Liver (tissue), 9 donors: ENCODE results near the gene RASSF6. TPM values are rescaled to one million over a fixed set of nuclear protein-coding genes. Genes with fewer than 3 reads are reported as not detected.

Experiments
- DNase-seq: peaks from one replicate; pipeline ENCODE4 v3.0.0-alpha.2; 2017; ENCODE audit warnings: low spot score
- H3K27ac ChIP-seq, 2 donors: one replicate each; pipeline ENCODE4 v1.7.0; 2013; ENCODE audit warnings: inconsistent platforms in 2 of 2, low read length in 2 of 2, control low read depth in 1 of 2, low read depth in 1 of 2, mild to moderate bottlenecking in 1 of 2
- H3K27me3 ChIP-seq, 4 donors: one replicate each; pipeline versions ENCODE4 v1.6.1 to v1.7.0; 2013; ENCODE audit warnings: low read length in 3 of 4, inconsistent platforms in 1 of 4, mild to moderate bottlenecking in 1 of 4, moderate library complexity in 1 of 4; ENCODE audit not compliant: control insufficient read depth in 4 of 4, insufficient read depth in 4 of 4
- H3K36me3 ChIP-seq, 4 donors: one replicate each; pipeline versions ENCODE4 v1.6.1 to v1.7.0; 2013; ENCODE audit warnings: low read length in 3 of 4, mild to moderate bottlenecking in 3 of 4, low read depth in 1 of 4, moderate library complexity in 1 of 4; ENCODE audit not compliant: control insufficient read depth in 4 of 4, insufficient read depth in 3 of 4
- H3K4me1 ChIP-seq, 4 donors: one replicate each; pipeline versions ENCODE4 v1.6.1 to v1.7.0; 2013; ENCODE audit warnings: low read length in 3 of 4, mild to moderate bottlenecking in 3 of 4, moderate library complexity in 1 of 4; ENCODE audit not compliant: control insufficient read depth in 4 of 4, insufficient read depth in 4 of 4
- H3K4me3 ChIP-seq, 3 donors: one replicate each; pipeline versions ENCODE4 v1.6.1 to v1.7.0; 2013; ENCODE audit warnings: low read length in 3 of 3, control low read depth in 1 of 3, low read depth in 1 of 3, mild to moderate bottlenecking in 1 of 3
- H3K9ac ChIP-seq, 2 donors: one replicate each; pipeline ENCODE4 v1.7.0; 2013; ENCODE audit warnings: low read length in 2 of 2, mild to moderate bottlenecking in 2 of 2, moderate library complexity in 2 of 2, control low read depth in 1 of 2, low read depth in 1 of 2
- H3K9me3 ChIP-seq, 4 donors: one replicate each; pipeline versions ENCODE4 v1.6.1 to v1.7.0; 2013; ENCODE audit warnings: low read length in 3 of 4; ENCODE audit not compliant: control insufficient read depth in 4 of 4
- EGR1 ChIP-seq, 2 donors: IDR thresholded peaks; 2 replicates each; pipeline ENCODE4 v1.6.1; 2016 to 2018; ENCODE audit warnings: antibody characterized with exemption in 2 of 2, low read depth in 2 of 2
- FOXA1 ChIP-seq: IDR thresholded peaks from 2 replicates; pipeline ENCODE4 v1.6.1; 2016; ENCODE audit warnings: antibody characterized with exemption
- FOXA2 ChIP-seq: IDR thresholded peaks from 2 replicates; pipeline ENCODE4 v1.6.1; 2016; ENCODE audit warnings: antibody characterized with exemption
- GABPA ChIP-seq, 2 donors: IDR thresholded peaks in 1 of 2; conservative IDR thresholded peaks in 1 of 2; 2 replicates each; pipeline ENCODE4 v1.6.1; 2016; ENCODE audit warnings: antibody characterized with exemption in 2 of 2, mild to moderate bottlenecking in 1 of 2, moderate library complexity in 1 of 2
- HNF4A ChIP-seq, 2 donors: conservative IDR thresholded peaks; 2 replicates each; pipeline ENCODE4 v1.6.1; 2016; ENCODE audit warnings: antibody characterized with exemption in 2 of 2, mild to moderate bottlenecking in 2 of 2
- HNF4G ChIP-seq: IDR thresholded peaks from 2 replicates; pipeline ENCODE4 v1.6.1; 2016; ENCODE audit warnings: antibody characterized with exemption
- JUND ChIP-seq, 2 donors: IDR thresholded peaks; 2 replicates each; pipeline ENCODE4 v1.6.1; 2016; ENCODE audit warnings: antibody characterized with exemption in 2 of 2
- NR2F2 ChIP-seq: IDR thresholded peaks from 2 replicates; pipeline ENCODE4 v1.6.1; 2016; ENCODE audit warnings: antibody characterized with exemption
- RAD21 ChIP-seq, 2 donors: IDR thresholded peaks; 2 replicates each; pipeline ENCODE4 v1.6.1; 2016; ENCODE audit warnings: antibody characterized with exemption in 2 of 2, mild to moderate bottlenecking in 2 of 2
- RXRA ChIP-seq, 2 donors: IDR thresholded peaks; 2 replicates each; pipeline ENCODE4 v1.6.1; 2017 to 2018; ENCODE audit warnings: antibody characterized with exemption in 2 of 2, mild to moderate bottlenecking in 1 of 2
- SP1 ChIP-seq: IDR thresholded peaks from 2 replicates; pipeline ENCODE4 v1.6.1; 2018; ENCODE audit warnings: antibody characterized with exemption, mild to moderate bottlenecking
- TAF1 ChIP-seq: conservative IDR thresholded peaks from 2 replicates; pipeline ENCODE4 v1.6.1; 2016; ENCODE audit warnings: antibody characterized with exemption, mild to moderate bottlenecking
- YY1 ChIP-seq: IDR thresholded peaks from 2 replicates; pipeline ENCODE4 v1.6.1; 2016; ENCODE audit warnings: antibody characterized with exemption, mild to moderate bottlenecking
- ZBTB33 ChIP-seq: IDR thresholded peaks from 2 replicates; pipeline ENCODE4 v1.6.1; 2016; ENCODE audit warnings: antibody characterized with exemption
- WGBS: extraction: QIAGEN DNeasy Blood & Tissue Kit; methylation state at CpG from one replicate; pipeline ENCODE4 v1.1.7; 2013; 5-methylcytosine and 5-hydroxymethylcytosine counted together
- polyA plus RNA-seq, 2 donors: library from polyadenylated mRNA; stranded (reverse) in 1 of 2; unstranded in 1 of 2; fragments of 200-250 nt in 1 of 2; fragments of >200 nt in 1 of 2; fragmentation: Nextera tagmentation in 1 of 2; extraction: Ambion mirVana in 1 of 2; gene quantifications; one replicate each; pipeline versions ENCODE4 v1.2.1 to v1.2.3, GENCODE V29; 2013 to 2015
- total RNA-seq, 2 donors: library from RNA; depleted of rRNA; stranded (reverse); fragments of >200 nt; gene quantifications; one replicate each; pipeline ENCODE4 v1.2.3, GENCODE V29; 2014
- TF ChIP-seq, protein P1 (sequence below): IDR thresholded peaks from 2 replicates; pipeline ENCODE4 v1.6.1; 2016; ENCODE audit warnings: antibody characterized with exemption, mild to moderate bottlenecking
- TF ChIP-seq, protein P2 (sequence below): IDR thresholded peaks from 2 replicates; pipeline ENCODE4 v1.6.1; 2016; ENCODE audit warnings: antibody characterized with exemption
- TF ChIP-seq, protein P3 (sequence below): IDR thresholded peaks from 2 replicates; pipeline ENCODE4 v1.6.1; 2016; ENCODE audit warnings: antibody characterized with exemption
- donor health status: healthy.
- donor health status: healthy.
- donor health status: healthy.
- donor health status: healthy.
- donor health status: healthy.

RASSF6 gene
- total and polyA plus RNA-seq, 4 donors = 0.08 to 0.38 (median 0.12) TPM

GRCh38 chr4:73600954-73601353 is 19.3 kb downstream of the RASSF6 start:
- Histone ChIP-seq H3K4me1 (peaks cover 0 to 3% (median 3%) of the 10 kb centered on the region in 4 donors), H3K27me3 (no peaks in the 10 kb centered on the region), H3K9me3 (no peaks in the 10 kb centered on the region), H3K4me3 (no peak overlapping the region), H3K36me3 (no peaks in the 10 kb centered on the region), H3K27ac (no peak overlapping the region), H3K9ac (no peak overlapping the region)
- no peak for DNase-seq
- TF ChIP-seq ZBTB33 (no peak), GABPA (IDR thresholded peaks at IDR 0.05 in 1 of 2, conservative IDR thresholded peaks at IDR 0.05 in 1 of 2) (no peak), TAF1 (no peak), EGR1 (IDR thresholded peaks at IDR 0.05; ENCODE audit: low read depth in 2 of 2) (no peak), JUND (IDR thresholded peaks at IDR 0.05) (no peak), SP1 (no peak), RAD21 (IDR thresholded peaks at IDR 0.05) (no peak), RXRA (IDR thresholded peaks at IDR 0.05) (no peak), HNF4A (conservative IDR thresholded peaks at IDR 0.05) (no peak), FOXA2 (no peak), HNF4G (no peak), NR2F2 (no peak), YY1 (no peak), FOXA1 (no peak)
- TF ChIP-seq, protein P1, sequence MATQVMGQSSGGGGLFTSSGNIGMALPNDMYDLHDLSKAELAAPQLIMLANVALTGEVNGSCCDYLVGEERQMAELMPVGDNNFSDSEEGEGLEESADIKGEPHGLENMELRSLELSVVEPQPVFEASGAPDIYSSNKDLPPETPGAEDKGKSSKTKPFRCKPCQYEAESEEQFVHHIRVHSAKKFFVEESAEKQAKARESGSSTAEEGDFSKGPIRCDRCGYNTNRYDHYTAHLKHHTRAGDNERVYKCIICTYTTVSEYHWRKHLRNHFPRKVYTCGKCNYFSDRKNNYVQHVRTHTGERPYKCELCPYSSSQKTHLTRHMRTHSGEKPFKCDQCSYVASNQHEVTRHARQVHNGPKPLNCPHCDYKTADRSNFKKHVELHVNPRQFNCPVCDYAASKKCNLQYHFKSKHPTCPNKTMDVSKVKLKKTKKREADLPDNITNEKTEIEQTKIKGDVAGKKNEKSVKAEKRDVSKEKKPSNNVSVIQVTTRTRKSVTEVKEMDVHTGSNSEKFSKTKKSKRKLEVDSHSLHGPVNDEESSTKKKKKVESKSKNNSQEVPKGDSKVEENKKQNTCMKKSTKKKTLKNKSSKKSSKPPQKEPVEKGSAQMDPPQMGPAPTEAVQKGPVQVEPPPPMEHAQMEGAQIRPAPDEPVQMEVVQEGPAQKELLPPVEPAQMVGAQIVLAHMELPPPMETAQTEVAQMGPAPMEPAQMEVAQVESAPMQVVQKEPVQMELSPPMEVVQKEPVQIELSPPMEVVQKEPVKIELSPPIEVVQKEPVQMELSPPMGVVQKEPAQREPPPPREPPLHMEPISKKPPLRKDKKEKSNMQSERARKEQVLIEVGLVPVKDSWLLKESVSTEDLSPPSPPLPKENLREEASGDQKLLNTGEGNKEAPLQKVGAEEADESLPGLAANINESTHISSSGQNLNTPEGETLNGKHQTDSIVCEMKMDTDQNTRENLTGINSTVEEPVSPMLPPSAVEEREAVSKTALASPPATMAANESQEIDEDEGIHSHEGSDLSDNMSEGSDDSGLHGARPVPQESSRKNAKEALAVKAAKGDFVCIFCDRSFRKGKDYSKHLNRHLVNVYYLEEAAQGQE = no peak
- TF ChIP-seq, protein P2, sequence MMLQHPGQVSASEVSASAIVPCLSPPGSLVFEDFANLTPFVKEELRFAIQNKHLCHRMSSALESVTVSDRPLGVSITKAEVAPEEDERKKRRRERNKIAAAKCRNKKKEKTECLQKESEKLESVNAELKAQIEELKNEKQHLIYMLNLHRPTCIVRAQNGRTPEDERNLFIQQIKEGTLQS = no peak
- TF ChIP-seq, protein P3, sequence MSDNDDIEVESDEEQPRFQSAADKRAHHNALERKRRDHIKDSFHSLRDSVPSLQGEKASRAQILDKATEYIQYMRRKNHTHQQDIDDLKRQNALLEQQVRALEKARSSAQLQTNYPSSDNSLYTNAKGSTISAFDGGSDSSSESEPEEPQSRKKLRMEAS = no peak

DNA sequence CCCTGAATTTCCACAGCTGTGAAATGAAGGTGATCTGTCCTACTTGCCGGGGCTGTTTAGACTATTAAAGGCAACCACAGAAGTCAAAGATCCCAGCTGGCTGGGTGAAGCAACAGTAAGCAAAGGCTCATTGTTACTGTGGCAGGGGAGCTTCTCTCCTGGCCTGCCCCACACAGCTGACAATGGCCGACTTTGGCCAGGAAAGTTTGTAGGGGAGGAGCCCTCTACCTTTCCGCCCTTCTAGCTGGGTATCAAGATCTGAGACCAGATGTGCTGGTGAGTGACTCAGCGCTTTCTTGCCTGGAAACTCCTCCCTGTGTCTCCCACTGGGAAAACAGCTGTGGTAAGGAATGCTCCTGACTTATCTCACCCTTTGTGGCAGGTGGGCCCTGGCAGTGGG is 21.1 kb downstream of the RASSF6 start:
- Histone ChIP-seq H3K4me1 (peaks cover 0 to 3% (median 3%) of the 10 kb centered on the region in 4 donors), H3K4me3 (no peak overlapping the region), H3K9me3 (no peaks in the 10 kb centered on the region), H3K9ac (no peak overlapping the region), H3K27ac (no peak overlapping the region), H3K27me3 (no peaks in the 10 kb centered on the region), H3K36me3 (no peaks in the 10 kb centered on the region)
- DNase-seq = no peak
- 53% methylated on average over 4 of the region's 4 CpGs for WGBS
- no peak for TF ChIP-seq EGR1 (IDR thresholded peaks at IDR 0.05; ENCODE audit: low read depth in 2 of 2)
- no peak for TF ChIP-seq JUND (IDR thresholded peaks at IDR 0.05)
- TF ChIP-seq HNF4A (conservative IDR thresholded peaks at IDR 0.05) = peak; percentile 29 to 31
- no peak for TF ChIP-seq TAF1
- no peak for TF ChIP-seq GABPA (IDR thresholded peaks at IDR 0.05 in 1 of 2, conservative IDR thresholded peaks at IDR 0.05 in 1 of 2)
- TF ChIP-seq HNF4G = no peak
- TF ChIP-seq ZBTB33 = no peak
